GM19099 (cell line): Measurements from ENCODE around the gene PRDM16.

ENCODE experiments used
- POLR2A ChIP-seq: IDR thresholded peaks from 3 replicates; pipeline ENCODE4 v1.6.1; 2011; ENCODE audit warnings: low read depth; ENCODE audit not compliant: insufficient read length; ENCODE audit errors: extremely low read depth

Gene PRDM16

GRCh38 chr1:3283849-3284248, 214.8 kb downstream of the PRDM16 start:
- TF ChIP-seq POLR2A = no peak

- no peak for TF ChIP-seq POLR2A
These were observed 215.7 kb downstream of the PRDM16 start for GRCh38 chr1:3284691-3285090.

GRCh38 chr1:3285106-3285740, 216.2 kb downstream of the PRDM16 start:
- TF ChIP-seq POLR2A = no peak

- TF ChIP-seq POLR2A = no peak
These were observed 218.7 kb downstream of the PRDM16 start for GRCh38 chr1:3287656-3288160.

GRCh38 chr1:3289502-3289901, 220.5 kb downstream of the PRDM16 start:
- TF ChIP-seq POLR2A = no peak

GRCh38 chr1:3290438-3290837, 221.4 kb downstream of the PRDM16 start:
- no peak for TF ChIP-seq POLR2A

- no peak for TF ChIP-seq POLR2A
These were observed 221.9 kb downstream of the PRDM16 start for GRCh38 chr1:3290915-3291314.

- TF ChIP-seq POLR2A = no peak
These were observed 223.2 kb downstream of the PRDM16 start for GRCh38 chr1:3292051-3292722.

- no peak for TF ChIP-seq POLR2A
These were observed 224.0 kb downstream of the PRDM16 start for GRCh38 chr1:3292868-3293562.

GRCh38 chr1:3293563-3294080, 224.6 kb downstream of the PRDM16 start:
- no peak for TF ChIP-seq POLR2A

GRCh38 chr1:3294450-3294849, 225.4 kb downstream of the PRDM16 start:
- TF ChIP-seq POLR2A = no peak

GRCh38 chr1:3295846-3296245, 226.8 kb downstream of the PRDM16 start:
- no peak for TF ChIP-seq POLR2A

GRCh38 chr1:3296326-3296725, 227.3 kb downstream of the PRDM16 start:
- TF ChIP-seq POLR2A = no peak

GRCh38 chr1:3296826-3297225, 227.8 kb downstream of the PRDM16 start:
- no peak for TF ChIP-seq POLR2A

GRCh38 chr1:3297756-3298155, 228.8 kb downstream of the PRDM16 start:
- no peak for TF ChIP-seq POLR2A

GRCh38 chr1:3298197-3298596, 229.2 kb downstream of the PRDM16 start:
- no peak for TF ChIP-seq POLR2A
